Mesendoderm (in vitro differentiated cells): ENCODE measurements around the gene DLG4.

Experiments used
- DNase-seq: peaks from one replicate; pipeline ENCODE4 v3.0.0; 2013
- H2AK5ac ChIP-seq: 2 replicates; pipeline ENCODE4 v1.6.1; 2013; ENCODE audit warnings: low read length, inconsistent platforms
- H2BK120ac ChIP-seq: 2 replicates; pipeline ENCODE4 v1.6.1; 2013; ENCODE audit warnings: low read depth, mild to moderate bottlenecking, low read length, moderate library complexity, mixed read lengths
- H2BK15ac ChIP-seq: replicated peaks from 2 replicates; pipeline ENCODE4 v1.6.1; 2013; ENCODE audit warnings: low read depth, mild to moderate bottlenecking, moderate library complexity
- H2BK5ac ChIP-seq: 2 replicates; pipeline ENCODE4 v1.6.1; 2013; ENCODE audit warnings: low read length, inconsistent platforms
- H3K18ac ChIP-seq: 2 replicates; pipeline ENCODE4 v1.6.1; 2013; ENCODE audit warnings: mild to moderate bottlenecking, low read length, mixed read lengths
- H3K23ac ChIP-seq: one replicate; pipeline ENCODE4 v1.6.1; 2013; ENCODE audit warnings: low read length
- H3K27ac ChIP-seq: 2 replicates; pipeline ENCODE4 v1.5.1; 2013; ENCODE audit warnings: low read depth, mild to moderate bottlenecking, inconsistent platforms, low read length, moderate library complexity
- H3K27me3 ChIP-seq: 2 replicates; pipeline ENCODE4 v1.6.1; 2013; ENCODE audit warnings: low read length, control low read depth, mild to moderate bottlenecking, inconsistent platforms; ENCODE audit not compliant: insufficient read depth, poor library complexity
- H3K36me3 ChIP-seq: 2 replicates; pipeline ENCODE4 v1.6.1; 2013; ENCODE audit warnings: low read length, inconsistent platforms; ENCODE audit not compliant: control insufficient read depth, insufficient read depth
- H3K4ac ChIP-seq: one replicate; pipeline ENCODE4 v1.6.1; 2013; ENCODE audit warnings: low read depth, mild to moderate bottlenecking, low read length, moderate library complexity
- H3K4me1 ChIP-seq: 2 replicates; pipeline ENCODE4 v1.6.1; 2013; ENCODE audit warnings: low read depth, low read length, inconsistent platforms; ENCODE audit not compliant: control insufficient read depth
- H3K4me2 ChIP-seq: 2 replicates; pipeline ENCODE4 v1.6.1; 2013; ENCODE audit warnings: low read length
- H3K4me3 ChIP-seq: 2 replicates; pipeline ENCODE4 v1.5.1; 2013; ENCODE audit warnings: mild to moderate bottlenecking, low read length
- H3K56ac ChIP-seq: one replicate; pipeline ENCODE4 v1.6.1; 2013; ENCODE audit warnings: low read length
- H3K79me1 ChIP-seq: 2 replicates; pipeline ENCODE4 v1.6.1; 2013; ENCODE audit warnings: low read length, inconsistent platforms
- H3K79me2 ChIP-seq: 2 replicates; pipeline ENCODE4 v1.6.1; 2013; ENCODE audit warnings: mild to moderate bottlenecking, low read length; ENCODE audit not compliant: control insufficient read depth, insufficient read depth
- H3K9ac ChIP-seq: 2 replicates; pipeline ENCODE4 v1.6.1; 2013; ENCODE audit warnings: low read length, inconsistent platforms
- H4K5ac ChIP-seq: one replicate; pipeline ENCODE4 v1.6.1; 2013; ENCODE audit warnings: low read length
- H4K8ac ChIP-seq: one replicate; pipeline ENCODE4 v1.6.1; 2013; ENCODE audit warnings: low read depth, mild to moderate bottlenecking, control low read depth, low read length, moderate library complexity
- WGBS: extraction: QIAGEN DNeasy Blood & Tissue Kit; methylation state at CpG from one replicate; pipeline ENCODE4 v1.1.7; 2013; ENCODE audit warnings: low lambda C conversion rate, missing lambda C conversion rate; ENCODE audit not compliant: insufficient coverage; ENCODE audit errors: extremely low coverage; 5-methylcytosine and 5-hydroxymethylcytosine counted together

The DLG4 gene

GRCh38 chr17:7224110-7224509 is 4.5 kb upstream of the DLG4 start:
- Histone ChIP-seq H3K4me2 (no peak overlapping the region), H3K9ac (no peak overlapping the region), H3K36me3 (peaks cover 20% of the 10 kb centered on the region), H3K79me1 (peaks cover 6% of the 10 kb centered on the region), H2BK120ac (no peak overlapping the region), H3K4ac (no peak overlapping the region), H4K5ac (no peak overlapping the region), H3K27ac (no peak overlapping the region), H4K8ac (no peak overlapping the region), H3K18ac (no peak overlapping the region), H2AK5ac (no peak overlapping the region), H3K4me1 (no peaks in the 10 kb centered on the region), H2BK15ac (no peak overlapping the region), H3K23ac (no peak overlapping the region), H3K27me3 (no peaks in the 10 kb centered on the region), H2BK5ac (no peak overlapping the region), H3K56ac (no peak overlapping the region), H3K79me2 (no peaks in the 10 kb centered on the region), H3K4me3 (no peak overlapping the region)
- DNase-seq = no peak
- no CpG with 5 or more reads among the region's 10 CpGs for WGBS

- peaks cover 6% of the 10 kb centered on the region for H3K79me1 ChIP-seq
- peaks cover 2% of the 10 kb centered on the region for H3K4me1 ChIP-seq
- H3K27me3 ChIP-seq = no peaks in the 10 kb centered on the region
- no peak overlapping the region for H3K27ac ChIP-seq
- no peak overlapping the region for H3K4me2 ChIP-seq
- no peak overlapping the region for H3K9ac ChIP-seq
- no peak overlapping the region for H3K18ac ChIP-seq
- no peak overlapping the region for H3K56ac ChIP-seq
- H2BK5ac ChIP-seq = no peak overlapping the region
- no peak overlapping the region for H3K4me3 ChIP-seq
- no peaks in the 10 kb centered on the region for H3K79me2 ChIP-seq
- H3K36me3 ChIP-seq = peaks cover 20% of the 10 kb centered on the region
- no peak for DNase-seq
- no peak overlapping the region for H2AK5ac ChIP-seq
- H2BK120ac ChIP-seq = no peak overlapping the region
- no peak overlapping the region for H3K4ac ChIP-seq
- no CpG with 5 or more reads among the region's 4 CpGs for WGBS
- no peak overlapping the region for H2BK15ac ChIP-seq
- no peak overlapping the region for H4K5ac ChIP-seq
- H4K8ac ChIP-seq = no peak overlapping the region
- H3K23ac ChIP-seq = no peak overlapping the region
These were observed 3.7 kb upstream of the DLG4 start for GRCh38 chr17:7223375-7223774.

GRCh38 chr17:7222972-7223292 is 3.3 kb upstream of the DLG4 start:
- H3K4me1 ChIP-seq = peaks cover 6% of the 10 kb centered on the region
- no peaks in the 10 kb centered on the region for H3K27me3 ChIP-seq
- peaks cover 4% of the 10 kb centered on the region for H3K79me1 ChIP-seq
- H2BK5ac ChIP-seq = no peak overlapping the region
- H3K36me3 ChIP-seq = peaks cover 17% of the 10 kb centered on the region
- H3K4me2 ChIP-seq = no peak overlapping the region
- no peak overlapping the region for H2BK120ac ChIP-seq
- no peak overlapping the region for H3K27ac ChIP-seq
- no CpG with 5 or more reads among the region's 7 CpGs for WGBS
- no peak overlapping the region for H3K23ac ChIP-seq
- H2AK5ac ChIP-seq = no peak overlapping the region
- H4K5ac ChIP-seq = no peak overlapping the region
- H4K8ac ChIP-seq = no peak overlapping the region
- no peak overlapping the region for H3K4me3 ChIP-seq
- no peak overlapping the region for H2BK15ac ChIP-seq
- no peak overlapping the region for H3K9ac ChIP-seq
- H3K18ac ChIP-seq = no peak overlapping the region
- DNase-seq = no peak
- H3K79me2 ChIP-seq = no peaks in the 10 kb centered on the region
- H3K4ac ChIP-seq = no peak overlapping the region
- H3K56ac ChIP-seq = no peak overlapping the region

- DNase-seq = no peak
These were observed 2.7 kb upstream of the DLG4 start for GRCh38 chr17:7222093-7222971.

GRCh38 chr17:7221278-7222092 is 1.8 kb upstream of the DLG4 start:
- Histone ChIP-seq H3K4me2 (no peak overlapping the region), H3K27me3 (no peaks in the 10 kb centered on the region), H3K23ac (no peak overlapping the region), H3K36me3 (peaks cover 12% of the 10 kb centered on the region), H3K79me2 (peaks cover 4% of the 10 kb centered on the region), H2AK5ac (no peak overlapping the region), H3K4me3 (no peak overlapping the region), H4K5ac (no peak overlapping the region), H3K18ac (no peak overlapping the region), H3K4ac (no peak overlapping the region), H2BK120ac (no peak overlapping the region), H3K27ac (no peak overlapping the region), H3K9ac (peak overlapping the region; percentile 70), H4K8ac (no peak overlapping the region), H3K56ac (no peak overlapping the region), H3K79me1 (peaks cover 4% of the 10 kb centered on the region), H3K4me1 (peaks cover 9% of the 10 kb centered on the region), H2BK15ac (no peak overlapping the region), H2BK5ac (no peak overlapping the region)
- no CpG with 5 or more reads among the region's 10 CpGs for WGBS
- DNase-seq = no peak

More at GRCh38 chr17:7222093-7222971, 2.7 kb upstream of the DLG4 start:
- Histone ChIP-seq H3K4me1 (peaks cover 9% of the 10 kb centered on the region), H3K4ac (no peak overlapping the region), H2BK120ac (no peak overlapping the region), H3K23ac (no peak overlapping the region), H2BK15ac (no peak overlapping the region), H2AK5ac (no peak overlapping the region), H2BK5ac (no peak overlapping the region), H3K4me3 (no peak overlapping the region), H3K79me1 (peaks cover 4% of the 10 kb centered on the region), H4K8ac (no peak overlapping the region), H3K36me3 (peaks cover 15% of the 10 kb centered on the region), H3K56ac (no peak overlapping the region), H4K5ac (no peak overlapping the region), H3K9ac (no peak overlapping the region), H3K4me2 (no peak overlapping the region), H3K27ac (no peak overlapping the region), H3K27me3 (no peaks in the 10 kb centered on the region), H3K79me2 (no peaks in the 10 kb centered on the region), H3K18ac (no peak overlapping the region)
- no CpG with 5 or more reads among the region's 15 CpGs for WGBS
